GM23248 (cell line): ENCODE measurements around the gene CHPT1.

Source experiments
- EZH2 ChIP-seq: fragments of 200-600 bp; sonication (generic); IDR thresholded peaks from 2 replicates; pipeline ENCODE4 v1.6.1; 2018; ENCODE audit warnings: antibody characterized with exemption, mild to moderate bottlenecking; ENCODE audit not compliant: insufficient read depth, poor library complexity, severe bottlenecking
- EZH2phosphoT487 ChIP-seq: fragments of 200-600 bp; sonication (generic); IDR thresholded peaks from 2 replicates; pipeline ENCODE4 v1.6.1; 2018; ENCODE audit warnings: antibody characterized with exemption, moderate library complexity, mild to moderate bottlenecking, low read depth; ENCODE audit not compliant: insufficient read depth

DNA sequence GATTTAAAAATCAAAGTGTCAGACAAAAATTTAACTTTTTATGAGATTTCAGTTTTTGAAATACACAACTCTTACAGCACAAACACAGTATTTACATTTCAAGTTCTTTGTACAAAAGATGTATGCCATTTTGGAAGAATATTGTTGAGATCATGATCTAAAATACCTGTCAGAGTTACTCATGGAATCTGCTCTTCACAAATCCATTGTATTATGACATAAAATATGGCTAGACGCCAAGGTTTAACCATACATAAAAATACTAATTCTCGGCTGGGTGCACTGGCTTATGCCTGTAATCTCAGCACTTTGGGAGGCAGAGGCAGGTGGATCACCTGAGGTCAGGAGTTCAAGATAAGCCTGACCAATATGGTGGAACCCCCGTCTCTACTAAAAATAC is 48.0 kb downstream of the CHPT1 start:
- TF ChIP-seq EZH2 (no peak), EZH2phosphoT487 (no peak)
